H1 (cell line): ENCODE measurements around the gene CDH22.

Experiments
- ATF2 ChIP-seq: IDR thresholded peaks from 2 replicates; pipeline ENCODE4 v1.6.1; 2012; ENCODE audit warnings: low read length, inconsistent platforms
- BCL11A ChIP-seq, 2 experiments: IDR thresholded peaks; one replicate each; pipeline ENCODE4 v1.6.1; 2011; ENCODE audit warnings: low read depth in 2 of 2, low read length in 2 of 2, mild to moderate bottlenecking in 2 of 2
- CHD2 ChIP-seq: IDR thresholded peaks from 2 replicates; pipeline ENCODE4 v1.6.1; 2012; ENCODE audit warnings: low read length, improper control_type of control experiment
- CREB1 ChIP-seq: IDR thresholded peaks from 2 replicates; pipeline ENCODE4 v1.6.1; 2012; ENCODE audit warnings: inconsistent platforms
- CTCF ChIP-seq, 3 experiments: IDR thresholded peaks; 1 replicate in 2 of 3; 2 replicates in 1 of 3; pipeline versions ENCODE4 v1.5.1 to v1.6.1; 2011; ENCODE audit warnings: low read length in 3 of 3, mild to moderate bottlenecking in 3 of 3, inconsistent platforms in 2 of 3, low read depth in 1 of 3, moderate library complexity in 1 of 3; ENCODE audit not compliant: insufficient read depth in 1 of 3; ENCODE audit errors: control extremely low read depth in 1 of 3
- EP300 ChIP-seq, 2 experiments: IDR thresholded peaks; 1 replicate in 1 of 2; 2 replicates in 1 of 2; pipeline ENCODE4 v1.6.1; 2011 to 2012; ENCODE audit warnings: low read depth in 2 of 2, low read length in 2 of 2, mild to moderate bottlenecking in 2 of 2, borderline replicate concordance in 1 of 2, inconsistent platforms in 1 of 2, moderate library complexity in 1 of 2
- EZH2 ChIP-seq: fragments of 200-600 bp; sonication (generic); IDR thresholded peaks from 2 replicates; pipeline ENCODE4 v1.7.1; 2012; ENCODE audit warnings: low read depth, mild to moderate bottlenecking, moderate library complexity, low read length, inconsistent platforms; ENCODE audit not compliant: severe bottlenecking
- HDAC2 ChIP-seq, 2 experiments: fragments of 300-600 bp in 1 of 2; sonication (generic) in 1 of 2; IDR thresholded peaks; 2 replicates each; pipeline ENCODE4 v1.6.1; 2011 to 2012; ENCODE audit warnings: low read depth in 2 of 2, low read length in 2 of 2, mild to moderate bottlenecking in 2 of 2, moderate library complexity in 2 of 2, borderline replicate concordance in 1 of 2, inconsistent platforms in 1 of 2
- JUND ChIP-seq: IDR thresholded peaks from 2 replicates; pipeline ENCODE4 v1.6.1; 2011; ENCODE audit warnings: mild to moderate bottlenecking, improper control_type of control experiment, low read length
- MAX ChIP-seq: IDR thresholded peaks from 2 replicates; pipeline ENCODE4 v1.6.1; 2012; ENCODE audit warnings: inconsistent platforms
- POLR2A ChIP-seq, 2 experiments: IDR thresholded peaks; 1 replicate in 1 of 2; 2 replicates in 1 of 2; pipeline ENCODE4 v1.6.1; 2011; ENCODE audit warnings: low read depth in 2 of 2, low read length in 2 of 2, mild to moderate bottlenecking in 2 of 2; ENCODE audit errors: control extremely low read depth in 1 of 2
- POLR2AphosphoS5 ChIP-seq: IDR thresholded peaks from 2 replicates; pipeline ENCODE4 v1.6.1; 2011; ENCODE audit warnings: low read depth, low read length
- RFX5 ChIP-seq: IDR thresholded peaks from 2 replicates; pipeline ENCODE4 v1.6.1; 2011; ENCODE audit warnings: low read depth, low read length, improper control_type of control experiment, borderline replicate concordance
- SAP30 ChIP-seq: fragments of 300-600 bp; sonication (generic); IDR thresholded peaks from 2 replicates; pipeline ENCODE4 v1.7.1; 2012; ENCODE audit warnings: low read length, moderate library complexity, mild to moderate bottlenecking, inconsistent platforms; ENCODE audit not compliant: insufficient read depth, insufficient replicate concordance

GRCh38 chr20:46305973-46306360, 2.3 kb downstream of the CDH22 start:
- TF ChIP-seq EP300 (IDR thresholded peaks at IDR 0.05; ENCODE audit: borderline replicate concordance in 1 of 2, low read depth in 2 of 2, low read length in 2 of 2) (no peak), CTCF (IDR thresholded peaks at IDR 0.05; ENCODE audit: control extremely low read depth in 1 of 3, insufficient read depth in 1 of 3, low read depth in 1 of 3, low read length in 3 of 3) (no peak), HDAC2 (IDR thresholded peaks at IDR 0.05; ENCODE audit: borderline replicate concordance in 1 of 2, low read depth in 2 of 2, low read length in 2 of 2) (no peak), MAX (no peak), POLR2A (IDR thresholded peaks at IDR 0.05; ENCODE audit: control extremely low read depth in 1 of 2, low read depth in 2 of 2, low read length in 2 of 2) (no peak), CHD2 (no peak), POLR2AphosphoS5 (no peak), CREB1 (no peak), JUND (no peak), EZH2 (no peak), RFX5 (no peak), BCL11A (IDR thresholded peaks at IDR 0.05; ENCODE audit: low read depth in 2 of 2, low read length in 2 of 2) (no peak), SAP30 (no peak), ATF2 (no peak)
